Activated gamma-delta T cell treated with Interleukin-2 at 50 U/mL for 16 hours (primary cell): ENCODE measurements around the gene ATP2A3.
"Not testable (repeated sequence)": the region's sequence is repeated elsewhere in the genome, so short reads cannot be mapped to it uniquely, and the experiment has no call there.

Experiments
- DNase-seq: peaks from one replicate; pipeline ENCODE4 v3.0.0-alpha.2; 2020

The ATP2A3 gene

DNA sequence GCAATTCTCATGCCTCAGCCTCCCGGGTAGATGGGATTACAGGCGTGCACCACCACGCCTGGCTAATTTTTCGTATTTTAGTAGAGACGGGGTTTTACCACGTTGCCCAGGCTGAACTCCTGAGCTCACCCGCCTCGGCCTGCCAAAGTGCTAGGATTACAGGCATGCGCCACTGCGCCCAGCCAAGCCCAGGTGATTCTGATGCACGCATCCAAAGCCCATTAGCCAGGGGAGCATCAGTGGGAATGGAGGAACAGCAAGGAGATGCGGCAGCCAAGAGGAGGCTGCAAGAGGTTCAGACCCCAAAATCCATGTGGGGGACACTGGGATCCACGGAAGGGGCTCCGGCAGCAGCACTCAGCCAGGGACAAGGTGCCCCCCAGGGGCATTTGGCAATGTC is 12.1 kb downstream of the ATP2A3 start:
- no peak for DNase-seq

DNA sequence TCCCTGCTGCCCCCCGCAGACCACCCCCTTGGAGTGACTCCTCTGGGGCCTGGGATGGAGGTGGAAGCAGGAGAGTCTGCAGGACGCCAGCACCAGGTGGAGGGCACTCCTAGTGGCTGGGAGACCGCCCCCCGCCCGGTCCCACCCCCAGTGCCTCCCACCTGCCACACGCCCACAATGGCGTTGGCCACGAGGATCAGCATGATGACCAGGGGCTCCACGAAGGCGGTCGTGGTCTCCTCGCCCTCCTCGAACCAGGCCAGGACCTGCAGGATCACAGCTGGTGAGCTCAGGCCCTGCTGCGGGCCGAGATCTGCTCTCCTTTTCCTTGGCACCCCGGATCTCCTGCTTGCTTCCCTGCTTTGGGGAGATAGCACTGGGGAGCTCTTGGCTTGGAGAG is 12.8 kb downstream of the ATP2A3 start:
- DNase-seq: no peak

DNA sequence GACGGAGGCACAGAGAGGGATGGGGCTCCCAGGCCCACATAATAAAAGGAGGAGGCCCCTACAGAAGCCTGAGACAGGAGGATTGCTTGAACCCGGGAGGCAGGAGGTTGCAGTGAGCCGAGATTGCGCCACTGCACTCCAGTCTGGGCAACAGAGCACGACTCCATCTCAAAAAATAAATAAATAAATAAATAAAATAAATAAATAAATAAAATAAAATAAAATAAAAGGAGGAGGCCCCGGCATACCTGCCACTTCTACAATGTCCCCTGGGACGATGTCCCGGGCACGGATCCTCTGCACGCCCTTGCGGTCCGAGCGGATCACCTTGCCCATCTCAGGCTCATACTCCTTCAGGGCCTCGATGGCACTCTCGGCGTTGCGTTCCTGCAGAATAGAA is 13.2 kb downstream of the ATP2A3 start:
- no peak for DNase-seq

DNA sequence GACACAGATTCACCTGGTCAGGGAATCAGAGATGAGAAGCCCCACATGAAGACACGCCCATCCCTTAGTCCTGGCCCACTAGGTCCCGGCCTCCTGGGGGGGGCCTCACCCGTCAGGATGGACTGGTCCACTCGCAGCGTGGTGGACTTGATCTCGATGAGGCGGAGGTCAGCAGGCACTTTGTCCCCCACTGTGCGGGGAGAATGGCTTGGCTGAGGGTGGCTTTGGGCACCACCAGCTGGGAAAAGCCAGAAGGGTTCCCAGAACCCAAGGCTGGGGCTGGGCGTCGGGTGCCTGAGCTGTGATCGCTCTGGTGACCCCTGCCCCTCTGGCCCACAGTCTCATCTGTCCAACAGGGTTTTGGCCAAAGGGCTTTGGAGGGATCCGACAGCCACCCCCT is 13.7 kb downstream of the ATP2A3 start:
- no peak for DNase-seq

DNA sequence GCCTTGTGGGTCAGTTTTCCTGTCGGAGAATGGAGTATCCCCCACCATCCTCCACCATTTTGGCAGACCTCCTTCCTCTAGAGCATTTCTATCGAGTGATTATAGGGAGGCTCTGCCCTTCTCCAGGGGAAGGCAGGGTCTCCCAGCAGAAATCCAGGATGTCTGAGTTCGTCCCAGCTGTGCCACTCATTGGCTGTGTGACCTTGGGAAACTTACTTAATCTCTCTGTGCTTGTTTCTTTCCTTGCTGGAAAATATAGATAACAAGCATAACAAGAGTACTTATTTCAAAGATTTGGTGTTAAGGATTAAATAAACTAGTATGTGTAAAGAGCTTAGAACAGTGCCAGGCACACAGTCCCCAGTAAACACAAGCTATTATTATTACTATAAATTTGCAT is 14.8 kb downstream of the ATP2A3 start:
- DNase-seq: no peak

DNA sequence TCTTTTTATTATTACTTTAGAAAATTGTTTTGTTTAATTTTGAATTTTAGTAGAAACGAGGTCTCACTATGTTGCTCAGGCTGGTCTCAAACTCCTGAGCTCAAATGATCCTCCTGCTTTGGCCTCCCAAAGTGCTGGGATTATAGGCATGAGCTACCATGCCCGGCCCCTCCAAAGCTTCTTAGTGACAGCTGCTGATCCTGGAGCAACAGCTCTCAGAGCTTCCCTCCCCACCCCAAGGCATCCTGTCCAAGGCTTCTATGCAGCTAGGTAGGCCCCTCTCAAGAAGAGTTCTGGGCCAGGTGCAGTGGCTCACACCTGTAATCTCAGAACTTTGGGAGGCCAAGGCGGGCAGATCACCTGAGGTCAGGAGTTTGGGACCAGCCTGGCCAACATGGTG is 15.7 kb downstream of the ATP2A3 start:
- DNase-seq: not testable (repeated sequence)

DNA sequence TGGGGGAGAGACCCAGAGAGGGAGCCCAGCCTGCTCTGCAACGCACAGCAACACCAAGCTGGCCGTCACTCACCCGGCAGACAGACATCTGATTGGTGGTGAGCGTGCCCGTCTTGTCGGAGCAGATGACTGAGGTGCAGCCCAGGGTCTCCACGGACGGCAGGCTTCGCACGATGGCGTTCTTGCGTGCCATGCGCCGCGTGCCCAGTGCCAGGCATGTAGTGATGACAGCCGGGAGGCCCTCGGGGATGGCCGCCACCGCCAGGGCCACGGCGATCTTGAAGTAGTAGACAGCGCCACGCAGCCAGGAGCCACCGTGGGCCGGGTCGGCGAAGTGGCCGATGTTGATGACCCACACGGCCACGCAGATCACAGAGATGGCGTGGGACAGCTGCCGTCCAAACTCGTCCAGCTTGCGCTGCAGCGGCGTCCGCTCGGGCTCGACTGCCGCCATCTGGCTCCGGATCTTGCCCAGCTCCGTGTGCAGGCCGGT is 16.9 kb downstream of the ATP2A3 start:
- DNase-seq: no peak

DNA sequence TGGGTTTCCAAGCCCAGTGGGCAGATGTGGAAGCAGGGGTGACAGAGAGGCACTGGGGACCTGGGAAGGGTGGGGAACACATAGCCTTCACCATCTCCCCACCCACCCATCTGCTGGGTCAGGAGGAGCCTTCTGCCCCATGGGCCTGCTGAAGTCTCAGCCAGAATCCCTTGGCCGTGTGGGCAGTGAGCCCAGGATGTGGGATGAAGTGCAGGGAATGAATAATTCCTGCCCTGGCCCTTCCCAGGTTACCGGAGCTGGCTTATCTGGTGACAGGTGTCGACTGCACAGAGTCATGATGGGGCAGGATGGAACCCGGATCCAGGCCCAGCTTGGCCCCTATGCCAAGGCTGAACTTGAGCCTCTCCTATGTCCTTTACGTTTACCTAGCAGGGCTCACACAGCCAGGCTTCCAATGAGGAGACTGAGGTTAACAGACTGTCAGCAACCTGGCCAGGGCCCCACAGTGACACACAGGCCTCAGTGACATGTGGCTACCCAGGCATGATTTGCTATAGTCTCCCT is 17.5 kb downstream of the ATP2A3 start:
- no peak for DNase-seq

DNA sequence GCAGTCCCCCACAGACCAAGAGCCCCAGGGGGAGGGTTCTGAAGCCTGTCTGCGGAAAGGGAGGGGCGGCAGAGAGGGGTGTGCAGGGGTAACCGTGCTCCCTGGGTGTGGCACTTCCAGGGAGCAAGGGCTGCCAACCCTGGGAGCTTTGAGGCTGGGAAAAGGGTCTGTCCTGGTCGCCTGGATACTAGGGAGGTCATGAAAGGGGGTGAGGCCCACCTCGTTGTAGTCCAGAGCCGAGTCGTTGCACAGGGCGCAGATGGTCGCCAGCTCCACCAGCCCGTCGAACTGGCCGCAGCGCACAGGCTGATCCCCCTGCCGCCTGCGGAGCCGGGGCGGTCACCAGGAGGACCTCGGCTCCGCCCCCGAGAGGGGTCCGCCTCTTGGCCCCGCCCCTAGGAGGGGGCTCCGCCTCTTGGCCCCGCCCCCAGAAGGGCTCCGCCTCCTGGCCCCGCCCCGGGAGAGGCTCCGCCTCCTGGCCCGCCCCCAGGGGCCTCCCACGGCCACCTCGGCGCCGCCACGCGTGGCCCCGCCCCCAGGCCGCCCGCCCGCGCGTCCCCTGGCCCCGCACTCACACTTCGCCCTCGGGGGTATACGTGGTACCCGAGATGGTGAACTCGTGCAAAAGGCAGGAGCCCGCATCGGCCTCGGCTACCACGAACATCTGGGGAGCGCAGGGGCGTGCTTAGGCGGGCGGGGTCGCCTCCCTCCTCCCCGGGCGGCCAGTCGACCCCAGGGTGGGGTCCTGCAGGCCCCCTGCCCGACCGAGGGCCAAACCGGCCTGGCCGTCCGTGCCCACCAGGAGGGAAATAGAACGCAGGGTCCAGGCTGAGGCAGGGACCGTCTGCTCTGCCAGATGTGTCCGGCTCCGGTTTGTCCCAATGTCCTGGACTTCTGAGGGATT is 19.5 kb downstream of the ATP2A3 start:
- peak; percentile 32 for DNase-seq

DNA sequence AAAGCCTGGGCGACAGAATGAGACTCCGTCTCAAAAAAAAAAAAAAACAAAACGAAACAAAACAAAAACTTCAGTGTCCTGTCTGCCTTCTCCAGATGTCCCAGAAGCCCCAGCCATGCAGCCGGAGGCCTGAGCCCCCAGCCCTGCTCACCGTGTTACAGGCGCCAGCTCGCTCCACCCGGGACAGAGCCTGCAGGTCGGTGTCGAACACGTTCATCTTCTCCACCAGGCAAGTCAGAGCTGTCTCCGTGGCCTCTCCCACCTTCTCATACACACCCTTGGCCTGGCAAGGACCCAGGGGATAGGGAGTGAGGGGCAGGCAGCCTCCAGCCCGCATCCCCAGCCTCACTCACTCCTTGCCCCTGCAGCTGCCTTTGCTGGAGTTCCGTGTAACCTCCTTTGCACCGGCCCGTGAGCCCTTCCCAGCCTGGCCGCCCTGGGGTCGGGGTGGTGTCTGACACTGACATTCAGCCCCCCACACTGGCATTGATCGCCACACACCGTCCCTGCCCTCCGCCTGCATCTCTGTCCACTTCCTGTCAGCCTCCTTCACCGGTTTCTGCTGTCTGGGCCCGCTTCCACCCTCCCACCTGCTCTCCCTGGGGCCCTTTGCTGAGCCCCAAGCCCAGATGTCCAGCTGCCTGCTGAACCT is 20.9 kb downstream of the ATP2A3 start:
- DNase-seq: no peak

DNA sequence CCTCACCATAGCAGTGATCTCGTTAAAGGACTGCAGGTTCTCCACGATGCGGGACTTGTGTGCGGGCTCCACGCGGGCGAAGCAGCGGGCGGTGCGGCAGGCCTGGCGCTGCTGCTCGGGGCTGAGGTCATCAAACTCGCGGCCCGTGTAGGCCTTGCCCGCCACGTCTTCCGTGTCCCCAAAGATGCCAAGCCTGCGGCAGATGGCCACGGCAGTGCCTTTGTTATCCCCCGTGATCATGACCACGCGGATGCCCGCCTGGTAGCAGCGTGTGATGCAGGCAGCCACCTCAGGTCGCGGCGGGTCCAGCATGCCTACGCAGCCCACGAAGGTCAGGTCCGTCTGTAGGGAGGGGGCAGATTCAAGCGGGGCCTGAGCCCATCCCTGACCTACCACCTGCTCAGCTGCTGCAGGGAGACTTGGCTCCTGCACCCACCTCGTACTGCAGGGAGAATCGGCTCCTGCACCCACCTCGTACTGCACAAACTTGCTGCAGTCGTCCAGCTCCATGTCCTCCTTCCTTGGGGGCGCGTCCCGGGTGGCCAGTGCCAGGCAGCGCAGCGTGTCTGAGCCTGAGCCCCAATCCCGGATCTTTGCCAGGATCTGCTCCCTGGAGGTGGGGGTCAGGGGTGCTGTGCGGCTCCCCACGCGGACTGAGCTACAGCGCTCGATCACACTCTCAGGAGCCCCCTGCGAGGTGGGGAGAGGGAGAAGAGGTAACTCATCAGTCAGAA is 23.1 kb downstream of the ATP2A3 start:
- DNase-seq: no peak

DNA sequence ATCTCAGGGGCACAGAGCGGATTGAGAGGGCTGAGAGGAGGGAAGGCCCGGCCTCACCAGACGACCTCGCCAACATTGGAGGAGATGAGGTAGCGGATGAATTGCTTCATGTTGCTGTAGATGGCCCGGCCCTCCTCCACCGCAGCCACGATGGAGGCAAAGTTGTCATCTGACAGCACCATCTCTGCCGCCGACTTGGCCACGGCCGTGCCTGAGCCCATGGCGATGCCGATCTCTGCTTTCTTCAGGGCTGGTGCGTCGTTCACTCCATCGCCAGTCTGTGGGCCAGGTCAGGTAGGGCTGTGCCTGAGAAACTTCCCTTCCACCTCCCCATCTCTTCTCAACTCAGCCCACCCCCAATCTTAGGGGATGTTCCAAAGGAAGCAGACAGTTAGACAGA is 26.9 kb downstream of the ATP2A3 start:
- no peak for DNase-seq

DNA sequence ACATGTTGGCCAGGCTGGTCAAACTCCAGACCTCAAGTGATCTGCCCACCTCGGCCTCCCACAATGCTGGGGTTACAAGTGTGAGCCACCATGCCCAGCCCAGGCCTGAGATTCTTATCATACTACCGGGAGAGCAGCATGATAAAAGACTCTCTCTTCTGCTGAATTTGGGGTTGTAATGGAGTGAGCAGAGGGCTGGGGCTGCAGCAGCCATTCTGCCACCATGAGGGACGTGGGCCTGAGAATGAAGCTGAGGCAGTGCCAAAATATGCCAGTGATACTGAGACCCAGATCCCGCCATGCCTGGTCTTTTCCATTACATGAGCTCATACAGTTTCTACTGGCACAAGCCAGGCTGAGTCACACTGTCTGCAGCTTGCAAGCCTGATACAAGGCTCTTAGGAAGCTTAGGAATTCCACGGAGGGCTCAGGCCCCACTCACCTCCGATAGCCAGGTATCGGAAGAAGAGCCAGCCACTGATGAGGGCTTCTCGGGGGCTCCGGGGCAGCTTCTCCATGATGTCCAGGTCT is 28.3 kb downstream of the ATP2A3 start:
- no peak for DNase-seq

DNA sequence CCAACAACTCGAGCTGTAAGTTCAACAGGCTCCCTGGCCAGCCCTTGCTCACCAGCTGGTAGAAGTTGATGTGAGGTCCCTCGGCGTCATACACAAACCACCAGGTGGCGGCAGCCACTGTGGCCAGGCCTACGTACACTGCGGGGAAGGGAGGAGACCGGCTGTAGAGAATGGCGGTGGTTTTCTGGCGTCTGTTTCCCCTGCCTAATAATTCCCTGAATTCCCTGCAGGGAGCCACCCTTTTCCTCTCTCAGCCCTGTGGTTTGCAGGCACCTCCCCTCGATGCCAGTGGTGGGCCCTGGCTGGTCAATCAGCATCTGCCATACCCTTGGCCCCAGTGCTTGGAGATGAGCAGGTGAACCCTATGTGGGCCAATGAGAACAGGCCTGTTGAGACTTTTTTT is 29.1 kb downstream of the ATP2A3 start:
- DNase-seq: peak; percentile 21

DNA sequence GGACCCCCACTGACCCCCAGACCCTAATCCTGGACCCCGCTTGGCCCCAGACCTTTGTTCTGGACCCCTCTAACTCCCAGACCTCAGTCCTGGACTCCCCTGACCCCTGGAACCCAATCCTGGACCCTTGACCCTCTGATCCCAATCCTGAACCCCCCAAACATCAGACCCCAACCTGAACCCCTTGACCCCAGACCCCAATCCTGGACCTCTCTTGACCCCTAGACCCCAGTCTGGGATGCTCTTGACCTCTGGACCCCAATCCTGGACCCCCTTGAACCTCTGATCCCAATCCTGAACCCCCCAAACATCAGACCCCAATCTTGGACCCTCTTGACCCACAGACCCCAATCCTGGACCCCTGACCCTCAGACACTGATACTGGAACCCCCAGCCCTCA is 34.5 kb downstream of the ATP2A3 start:
- DNase-seq: no peak

DNA sequence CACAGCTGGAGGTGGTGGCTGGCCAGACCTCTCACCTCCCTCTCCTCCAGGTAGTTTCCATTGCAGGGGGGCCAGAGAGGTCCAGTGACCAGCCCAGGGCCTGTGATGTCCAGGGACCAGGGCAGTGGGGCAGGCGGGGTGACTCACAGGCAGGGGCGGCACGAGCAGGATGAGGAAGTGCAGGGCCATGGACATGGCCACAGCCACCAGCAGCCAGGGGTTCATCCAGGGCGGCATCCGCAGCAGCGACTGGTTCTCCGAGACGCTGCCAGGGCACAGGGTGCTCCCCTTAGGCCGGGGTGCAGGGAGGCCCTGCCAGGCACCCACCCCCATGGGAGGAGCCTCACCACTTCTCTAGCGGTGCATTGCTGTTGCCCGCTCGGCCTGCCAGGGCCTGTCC is 35.1 kb downstream of the ATP2A3 start:
- DNase-seq: no peak

DNA sequence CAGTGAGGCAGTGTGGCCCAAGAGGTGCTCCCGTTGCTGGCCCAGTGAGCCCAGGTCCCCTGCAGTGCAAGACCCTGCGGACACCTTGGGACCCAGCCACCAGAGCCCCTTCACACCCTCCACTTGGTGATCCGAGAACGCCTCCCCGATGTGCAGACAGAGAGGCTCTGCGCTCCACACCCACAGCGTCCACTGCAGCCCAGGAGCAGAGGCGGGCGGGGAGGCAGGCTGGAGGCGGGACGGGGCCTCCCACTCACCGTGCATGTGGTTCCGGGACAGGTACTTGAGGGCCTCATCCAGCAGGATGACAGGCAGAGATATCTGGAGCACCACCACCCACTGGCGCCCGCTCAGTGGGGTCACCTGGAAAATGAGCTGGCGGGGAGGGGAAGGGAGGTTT is 35.8 kb downstream of the ATP2A3 start:
- DNase-seq: no peak

DNA sequence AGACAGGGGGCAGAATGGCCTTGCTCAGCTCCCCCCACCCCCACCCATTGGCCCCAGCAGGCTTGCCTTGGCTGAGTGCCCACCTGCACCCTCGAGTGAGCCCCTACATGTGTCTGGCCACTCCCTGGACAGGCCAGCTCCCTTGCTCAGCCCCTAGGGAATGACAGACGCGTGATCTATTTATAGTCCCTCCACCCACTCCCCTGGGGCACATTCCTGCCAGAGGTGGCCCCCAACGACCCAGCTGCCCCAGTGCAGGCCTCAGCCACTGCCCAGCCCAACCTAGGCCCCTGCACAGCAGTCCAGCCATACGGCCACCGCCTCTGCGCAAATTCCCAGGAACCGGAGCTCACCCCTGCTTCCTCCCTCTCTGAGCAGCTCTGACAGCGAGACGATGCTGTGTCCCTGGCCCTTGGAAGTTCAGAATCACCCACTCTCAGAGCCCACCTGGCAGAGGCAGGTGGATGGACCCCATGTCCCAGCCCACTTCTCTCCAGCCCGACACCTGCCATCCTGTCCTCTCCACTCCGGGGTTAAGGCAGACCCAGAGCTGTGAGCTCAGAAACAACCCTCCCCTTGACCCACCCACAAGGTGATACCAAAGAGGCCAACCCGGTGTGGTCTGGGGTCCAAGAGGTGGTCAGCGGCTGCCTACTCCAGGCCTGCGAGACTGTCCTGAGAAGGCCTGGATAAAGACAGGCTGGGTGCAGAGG is 36.5 kb downstream of the ATP2A3 start:
- no peak for DNase-seq

DNA sequence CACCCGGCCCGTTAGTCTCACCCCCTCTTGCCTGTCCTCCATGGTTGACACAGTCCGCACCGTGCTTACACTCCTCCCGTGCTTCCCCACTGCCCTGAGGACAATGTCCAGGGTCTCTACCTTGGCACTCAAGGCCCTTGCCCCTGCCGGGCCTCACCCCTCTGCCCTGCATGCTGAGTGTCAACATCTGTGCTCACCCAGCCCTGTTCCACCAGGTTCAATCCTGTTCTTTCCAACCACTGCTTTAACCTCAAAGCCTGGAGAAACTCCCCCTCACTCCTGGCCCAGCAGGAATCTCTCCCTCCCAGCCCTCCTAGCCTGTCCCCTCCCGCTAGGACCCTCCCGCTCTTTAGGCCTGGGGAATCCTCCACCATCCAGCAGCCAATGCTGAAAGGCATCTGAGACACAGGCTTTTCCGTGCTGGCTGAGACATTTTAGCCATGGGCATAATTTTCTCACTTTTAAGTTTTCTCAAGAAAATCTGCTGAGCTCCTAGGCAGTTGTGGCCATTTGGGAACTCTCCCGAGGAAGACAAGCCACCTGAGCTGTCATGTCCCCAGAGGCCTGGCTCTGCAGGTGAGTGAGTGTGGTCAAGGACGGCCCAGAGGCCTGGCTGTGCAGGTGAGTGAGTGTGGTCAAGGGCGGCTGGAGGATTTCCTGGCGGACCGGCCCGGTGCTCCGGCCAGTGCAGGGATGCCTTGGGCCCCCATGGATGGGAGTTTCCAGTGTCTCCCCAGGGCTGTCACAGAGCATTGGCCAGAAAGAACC is 37.2 kb downstream of the ATP2A3 start:
- DNase-seq: no peak

DNA sequence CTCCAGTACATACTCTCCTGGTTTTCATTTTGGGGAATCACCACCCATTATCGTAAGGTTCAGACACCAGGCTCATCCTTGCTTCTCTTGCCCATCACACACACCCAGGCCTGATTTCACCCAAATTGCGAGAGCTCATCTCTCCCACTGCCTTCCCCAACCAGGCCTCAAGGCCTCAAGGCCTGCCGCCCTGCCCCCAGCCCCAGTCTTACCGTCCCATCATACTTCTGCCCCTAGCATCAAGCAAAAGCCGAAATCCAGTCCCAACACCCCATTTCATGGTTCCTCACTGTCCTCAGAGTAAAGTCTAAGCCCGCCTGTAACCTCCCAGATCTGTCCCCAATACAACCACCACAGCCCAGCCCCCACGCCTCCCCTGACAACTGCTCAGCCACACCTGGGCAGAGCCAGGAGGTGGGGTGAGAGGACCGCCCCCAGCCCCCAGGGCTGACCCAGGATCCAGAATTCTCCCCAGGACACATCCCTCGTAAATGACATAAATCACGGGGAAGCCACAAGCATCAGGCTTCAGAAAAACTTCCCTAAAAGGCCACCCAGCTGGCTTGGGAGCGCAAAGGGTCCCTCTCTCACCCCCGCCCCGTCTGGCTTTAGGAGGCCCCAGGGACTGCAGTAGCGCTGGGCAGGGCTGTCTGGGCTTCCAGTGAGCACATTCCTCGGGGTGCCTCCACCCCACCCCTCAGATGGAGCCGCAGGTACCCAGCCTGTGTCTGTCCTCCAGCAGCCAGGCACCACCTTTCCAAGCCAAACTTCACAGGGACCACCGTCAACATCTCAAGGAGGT is 38.4 kb downstream of the ATP2A3 start:
- DNase-seq: no peak
